Measurements from ENCODE around the gene RYR3. TPM values are rescaled to one million over a fixed set of nuclear protein-coding genes. Genes with fewer than 3 reads are reported as not detected.

The RYR3 gene
- total and polyA plus RNA-seq, 2 donors (not counting 1 experiment from before 2014, with no cell fraction given) = 0.17 TPM; not detected in 1

GRCh38 chr15:33742800-33743199 lies 432.0 kb downstream of the RYR3 start:
- H3K4me2 ChIP-seq (ENCODE audit: extremely low read depth, insufficient read depth, low read length) = no peak overlapping the region
- TF ChIP-seq CTCF (conservative IDR thresholded peaks at IDR 0.05 in 1 of 2, IDR thresholded peaks at IDR 0.05 in 1 of 2; ENCODE audit: low read depth in 1 of 2, low read length in 2 of 2) (no peak), EZH2 (IDR thresholded peaks at IDR 0.05; ENCODE audit: low read length, missing control alignments) (no peak)
- H3K9ac ChIP-seq (ENCODE audit: insufficient read depth, low read length) = no peak overlapping the region
- no peaks in the 10 kb centered on the region for H3K4me1 ChIP-seq (ENCODE audit: control insufficient read depth, extremely low read depth, insufficient read depth, low read length)
- no peaks in the 10 kb centered on the region for H4K20me1 ChIP-seq (ENCODE audit: control insufficient read depth, extremely low read depth, insufficient read depth, low read length)
- H3K27ac ChIP-seq (ENCODE audit: insufficient read depth, low read length) = no peak overlapping the region
- no peak overlapping the region for H3K4me3 ChIP-seq (replicated peaks in 1 of 4; ENCODE audit: control extremely low read depth in 1 of 4, insufficient read depth in 1 of 4, low read depth in 3 of 4, low read length in 4 of 4)
- DNase-seq (ENCODE audit: low read depth in 2 of 2) = peak; percentile 24 to 84
- no peaks in the 10 kb centered on the region for H3K27me3 ChIP-seq (ENCODE audit: control insufficient read depth, insufficient read depth, low read length)
- no peaks in the 10 kb centered on the region for H3K36me3 ChIP-seq (ENCODE audit: control insufficient read depth, insufficient read depth, low read length)
- H3K79me2 ChIP-seq (ENCODE audit: control insufficient read depth, insufficient read depth, low read length) = no peaks in the 10 kb centered on the region
- H2AFZ ChIP-seq (ENCODE audit: low read length) = no peak overlapping the region
- no peaks in the 10 kb centered on the region for H3K9me3 ChIP-seq (ENCODE audit: control insufficient read depth, insufficient read depth, low read depth, low read length)

- Histone ChIP-seq H3K27ac (ENCODE audit: insufficient read depth, low read length) (no peak overlapping the region), H2AFZ (ENCODE audit: low read length) (no peak overlapping the region), H3K4me1 (ENCODE audit: control insufficient read depth, extremely low read depth, insufficient read depth, low read length) (no peaks in the 10 kb centered on the region), H3K9me3 (ENCODE audit: control insufficient read depth, insufficient read depth, low read depth, low read length) (no peaks in the 10 kb centered on the region), H3K36me3 (ENCODE audit: control insufficient read depth, insufficient read depth, low read length) (no peaks in the 10 kb centered on the region), H3K9ac (ENCODE audit: insufficient read depth, low read length) (no peak overlapping the region), H3K27me3 (ENCODE audit: control insufficient read depth, insufficient read depth, low read length) (peaks cover 3% of the 10 kb centered on the region), H3K4me2 (ENCODE audit: extremely low read depth, insufficient read depth, low read length) (no peak overlapping the region), H3K79me2 (ENCODE audit: control insufficient read depth, insufficient read depth, low read length) (no peaks in the 10 kb centered on the region), H3K4me3 (replicated peaks in 1 of 4; ENCODE audit: control extremely low read depth in 1 of 4, insufficient read depth in 1 of 4, low read depth in 3 of 4, low read length in 4 of 4) (no peak overlapping the region), H4K20me1 (ENCODE audit: control insufficient read depth, extremely low read depth, insufficient read depth, low read length) (no peaks in the 10 kb centered on the region)
- TF ChIP-seq CTCF (conservative IDR thresholded peaks at IDR 0.05 in 1 of 2, IDR thresholded peaks at IDR 0.05 in 1 of 2; ENCODE audit: low read depth in 1 of 2, low read length in 2 of 2) (no peak), EZH2 (IDR thresholded peaks at IDR 0.05; ENCODE audit: low read length, missing control alignments) (no peak)
- DNase-seq (ENCODE audit: low read depth in 2 of 2) = no peak
Observed at GRCh38 chr15:33746203-33746602, 435.4 kb downstream of the RYR3 start.

GRCh38 chr15:33753012-33753411 lies 442.2 kb downstream of the RYR3 start:
- H2AFZ ChIP-seq (ENCODE audit: low read length) = no peak overlapping the region
- H4K20me1 ChIP-seq (ENCODE audit: control insufficient read depth, extremely low read depth, insufficient read depth, low read length) = no peaks in the 10 kb centered on the region
- TF ChIP-seq EZH2 (IDR thresholded peaks at IDR 0.05; ENCODE audit: low read length, missing control alignments) (no peak), CTCF (conservative IDR thresholded peaks at IDR 0.05 in 1 of 2, IDR thresholded peaks at IDR 0.05 in 1 of 2; ENCODE audit: low read depth in 1 of 2, low read length in 2 of 2) (no peak)
- H3K4me2 ChIP-seq (ENCODE audit: extremely low read depth, insufficient read depth, low read length) = no peak overlapping the region
- H3K27me3 ChIP-seq (ENCODE audit: control insufficient read depth, insufficient read depth, low read length) = peaks cover 3% of the 10 kb centered on the region
- DNase-seq (ENCODE audit: low read depth in 2 of 2) = no peak
- no peaks in the 10 kb centered on the region for H3K9me3 ChIP-seq (ENCODE audit: control insufficient read depth, insufficient read depth, low read depth, low read length)
- no peaks in the 10 kb centered on the region for H3K36me3 ChIP-seq (ENCODE audit: control insufficient read depth, insufficient read depth, low read length)
- H3K9ac ChIP-seq (ENCODE audit: insufficient read depth, low read length) = no peak overlapping the region
- no peaks in the 10 kb centered on the region for H3K4me1 ChIP-seq (ENCODE audit: control insufficient read depth, extremely low read depth, insufficient read depth, low read length)
- no peaks in the 10 kb centered on the region for H3K79me2 ChIP-seq (ENCODE audit: control insufficient read depth, insufficient read depth, low read length)
- H3K4me3 ChIP-seq (replicated peaks in 1 of 4; ENCODE audit: control extremely low read depth in 1 of 4, insufficient read depth in 1 of 4, low read depth in 3 of 4, low read length in 4 of 4) = no peak overlapping the region
- H3K27ac ChIP-seq (ENCODE audit: insufficient read depth, low read length) = no peak overlapping the region
